ENCODE measurements around the gene EXOC2.
"Not testable (repeated sequence)": the region's sequence is repeated elsewhere in the genome, so short reads cannot be mapped to it uniquely, and the experiment has no call there.

EXOC2 gene

GRCh38 chr6:633611-634010 lies 59.3 kb downstream of the EXOC2 start:
- no peak for DNase-seq

DNA sequence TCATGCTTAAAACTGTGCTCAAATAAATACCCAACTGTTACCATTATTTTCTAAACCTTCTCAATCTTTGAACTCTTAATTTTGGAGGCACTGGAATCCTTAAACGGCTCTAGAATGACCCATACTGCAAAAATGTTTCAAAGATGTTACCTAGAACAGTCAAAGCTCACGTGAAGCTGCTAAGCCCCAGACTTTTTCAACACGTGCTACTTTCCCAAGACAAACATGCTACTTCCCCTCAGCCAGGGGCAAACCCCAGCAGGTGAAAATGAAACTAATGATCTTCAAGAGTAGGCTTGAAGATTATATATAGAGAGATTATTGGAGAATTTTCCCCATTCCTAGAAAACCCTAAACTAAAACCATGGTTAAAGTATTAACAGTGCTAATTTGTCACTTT lies 64.2 kb downstream of the EXOC2 start:
- no peak for DNase-seq

GRCh38 chr6:626236-626635 lies 66.7 kb downstream of the EXOC2 start:
- DNase-seq = no peak

- DNase-seq = no peak
These were observed 68.0 kb downstream of the EXOC2 start for GRCh38 chr6:624979-625378.

GRCh38 chr6:622462-622861 lies 70.5 kb downstream of the EXOC2 start:
- no peak for DNase-seq

- no peak for DNase-seq
These were observed 71.0 kb downstream of the EXOC2 start for GRCh38 chr6:621931-622330.

- DNase-seq = no peak
These were observed 72.0 kb downstream of the EXOC2 start for GRCh38 chr6:620950-621349.

GRCh38 chr6:620166-620565 lies 72.8 kb downstream of the EXOC2 start:
- no peak for DNase-seq

GRCh38 chr6:617456-618100 lies 75.4 kb downstream of the EXOC2 start:
- DNase-seq = no peak

- no peak for DNase-seq
These were observed 79.0 kb downstream of the EXOC2 start for GRCh38 chr6:613981-614380.

DNA sequence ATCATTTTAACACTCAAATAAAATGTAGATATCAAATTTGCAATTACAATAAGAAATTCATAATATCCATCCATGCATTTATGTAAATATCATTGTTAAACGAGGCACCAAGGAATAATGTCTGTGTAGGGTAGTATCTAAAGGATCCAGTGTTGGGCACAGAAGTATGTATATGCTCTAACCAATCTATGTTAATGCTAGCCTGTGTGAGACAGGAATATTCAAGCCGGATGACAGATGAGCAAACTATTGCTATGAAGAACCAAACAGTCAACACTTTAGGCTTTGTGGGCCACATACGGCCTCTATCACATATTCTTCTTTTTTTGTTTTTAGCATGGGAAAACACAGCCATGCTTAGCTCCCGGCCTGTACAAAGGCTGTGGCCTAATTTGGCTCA lies 81.0 kb downstream of the EXOC2 start:
- no peak for DNase-seq

GRCh38 chr6:610882-611281 lies 82.1 kb downstream of the EXOC2 start:
- peak; percentile 64 for DNase-seq

GRCh38 chr6:609905-610304 lies 83.0 kb downstream of the EXOC2 start:
- no peak for DNase-seq

DNA sequence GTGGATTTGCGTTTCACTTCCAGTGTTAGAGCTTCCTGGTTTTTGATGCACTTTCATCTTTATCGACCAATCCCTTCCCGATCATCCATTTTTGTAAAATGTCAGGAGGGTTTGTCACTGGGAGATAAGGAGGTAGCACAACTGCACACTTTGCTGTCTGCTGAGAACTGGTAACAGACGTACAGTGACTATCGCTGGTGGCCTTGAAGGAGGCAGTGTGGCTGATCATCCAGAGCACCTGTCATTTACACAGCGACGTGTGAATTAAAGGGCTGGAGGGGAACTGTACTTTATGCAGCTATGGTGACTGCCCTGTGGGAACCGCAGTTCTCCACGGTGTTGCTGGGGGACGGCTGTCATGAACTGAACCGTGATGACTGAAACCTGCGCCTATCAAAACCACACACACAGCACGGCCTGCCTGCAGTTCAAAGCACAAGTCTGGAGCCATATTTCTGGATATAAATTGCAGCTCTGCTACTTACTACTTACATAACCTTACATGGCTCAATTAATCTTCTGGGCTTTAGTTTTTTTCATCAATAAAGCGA lies 86.0 kb downstream of the EXOC2 start:
- DNase-seq = no peak

DNA sequence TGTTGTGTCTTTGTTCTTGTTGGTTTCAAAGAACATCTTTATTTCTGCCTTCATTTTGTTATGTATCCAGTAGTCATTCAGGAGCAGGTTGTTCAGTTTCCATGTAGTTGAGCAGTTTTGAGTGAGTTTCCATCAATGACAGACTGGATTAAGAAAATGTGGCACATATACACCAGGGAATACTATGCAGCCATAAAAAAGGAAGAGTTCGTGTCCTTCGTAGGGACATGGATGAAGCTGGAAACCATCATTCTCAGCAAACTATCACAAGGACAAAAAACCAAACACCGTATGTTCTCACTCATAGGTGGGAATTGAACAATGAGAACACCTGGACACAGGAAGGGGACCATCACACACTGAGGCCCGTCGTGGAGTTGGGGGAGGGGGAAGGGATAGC lies 87.0 kb downstream of the EXOC2 start:
- DNase-seq = not testable (repeated sequence)

DNA sequence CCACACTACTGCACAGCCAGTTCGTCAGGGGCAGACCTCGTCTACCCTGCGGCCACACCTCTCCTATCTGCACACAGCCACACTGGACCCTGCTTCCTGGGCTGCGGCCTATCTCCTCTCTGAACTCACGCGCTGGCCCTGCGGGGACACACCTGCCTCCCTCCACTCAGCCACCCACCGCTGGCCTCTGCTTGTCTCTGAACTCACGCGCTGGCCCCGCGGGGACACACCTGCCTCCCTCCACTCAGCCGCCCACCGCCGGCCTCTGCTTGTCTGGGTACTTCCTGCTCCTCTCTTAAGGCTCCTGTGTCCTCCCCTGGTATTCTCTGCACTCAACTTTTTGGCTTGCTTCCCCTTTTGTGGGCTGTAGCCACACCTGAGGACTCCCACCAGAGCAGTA lies 88.4 kb downstream of the EXOC2 start:
- DNase-seq = no peak

DNA sequence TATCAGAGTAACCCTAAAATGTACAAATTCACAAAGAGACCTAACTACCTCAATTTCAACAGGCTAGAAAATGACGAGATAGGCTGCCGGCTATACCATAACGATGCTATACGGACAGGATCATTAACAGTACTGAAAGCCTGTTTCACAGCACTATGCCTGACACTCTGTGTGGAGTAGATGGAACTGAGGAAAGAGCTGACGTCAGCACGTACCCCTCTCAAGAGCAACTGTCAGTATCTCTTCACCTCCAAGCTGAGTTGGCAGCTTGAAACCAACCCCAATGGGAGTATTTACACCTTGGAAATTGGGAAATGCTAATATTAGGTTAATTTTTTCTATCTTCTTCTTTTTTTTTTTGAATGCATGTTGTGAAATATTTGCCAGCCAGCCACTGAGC lies 89.7 kb downstream of the EXOC2 start:
- no peak for DNase-seq

- no peak for DNase-seq
These were observed 93.1 kb downstream of the EXOC2 start for GRCh38 chr6:599576-600448.

DNA sequence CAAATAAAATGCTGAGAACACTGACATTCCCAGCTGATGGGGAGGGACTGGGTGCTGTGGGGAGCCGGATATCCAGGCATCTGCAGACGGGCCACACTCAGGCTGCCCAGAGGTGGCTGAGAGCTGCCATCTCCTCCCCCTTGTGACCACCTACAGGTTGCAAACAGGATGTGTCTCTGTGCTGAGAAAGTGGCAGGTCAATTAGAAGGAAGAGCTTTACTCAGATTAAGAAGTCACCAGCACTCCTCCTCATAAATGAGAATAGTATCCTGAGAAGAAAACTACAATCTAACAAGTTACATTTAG lies 99.1 kb downstream of the EXOC2 start:
- no peak for DNase-seq

- peak; percentile 29 for DNase-seq
These were observed 99.6 kb downstream of the EXOC2 start for GRCh38 chr6:593139-593906.

DNA sequence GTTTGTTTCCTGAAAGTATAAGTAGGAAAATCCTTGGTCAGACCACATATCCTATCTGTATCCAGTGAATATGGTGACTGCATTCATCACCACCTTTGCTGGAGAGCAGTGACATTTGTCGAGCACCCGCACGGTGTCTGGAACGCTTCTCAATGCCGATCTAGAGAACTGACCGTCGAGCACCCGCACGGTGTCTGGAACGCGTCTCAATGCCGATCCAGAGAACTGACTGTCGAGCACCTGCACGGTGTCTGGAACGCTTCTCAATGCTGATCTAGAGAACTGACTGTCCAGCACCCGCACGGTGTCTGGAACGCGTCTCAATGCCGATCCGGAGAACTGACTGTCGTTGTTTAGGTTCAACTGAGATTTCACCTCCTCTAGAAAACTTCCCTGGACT lies 103.8 kb downstream of the EXOC2 start:
- DNase-seq = no peak

GRCh38 chr6:586553-586952 lies 106.4 kb downstream of the EXOC2 start:
- no peak for DNase-seq

- no peak for DNase-seq
These were observed 109.3 kb downstream of the EXOC2 start for GRCh38 chr6:583635-584034.

GRCh38 chr6:583116-583515 lies 109.8 kb downstream of the EXOC2 start:
- DNase-seq = no peak
